HUDEP-2 (cell line): Measurements from ENCODE around the gene CAPN9.

Experiments
- DNase-seq, 76 experiments: peaks; one replicate each; lab custom pipeline; 2025; ENCODE audit not compliant: unreplicated experiment in 76 of 76; lab: John Stamatoyannopoulos, UW

Gene CAPN9

DNA sequence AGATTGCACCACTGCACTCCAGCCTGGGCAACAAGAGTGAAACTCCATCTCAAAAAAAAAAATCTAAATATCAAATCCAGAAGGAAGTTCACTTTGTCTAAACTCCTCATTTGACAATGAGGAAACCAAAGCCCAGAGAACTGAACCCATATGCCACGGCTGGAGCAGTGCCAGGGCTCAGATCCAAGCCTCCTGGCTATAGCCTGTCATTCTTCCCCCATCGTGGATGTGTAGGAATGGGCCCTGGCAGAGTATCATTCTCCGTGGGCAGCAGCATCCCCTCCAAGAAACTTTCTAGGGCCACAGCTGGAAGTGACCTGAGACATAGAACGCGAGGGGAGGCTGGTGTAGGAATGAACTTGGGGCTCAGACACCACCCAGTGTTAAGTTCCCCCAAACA lies 47.2 kb downstream of the CAPN9 start:
- DNase-seq, result no peak

DNA sequence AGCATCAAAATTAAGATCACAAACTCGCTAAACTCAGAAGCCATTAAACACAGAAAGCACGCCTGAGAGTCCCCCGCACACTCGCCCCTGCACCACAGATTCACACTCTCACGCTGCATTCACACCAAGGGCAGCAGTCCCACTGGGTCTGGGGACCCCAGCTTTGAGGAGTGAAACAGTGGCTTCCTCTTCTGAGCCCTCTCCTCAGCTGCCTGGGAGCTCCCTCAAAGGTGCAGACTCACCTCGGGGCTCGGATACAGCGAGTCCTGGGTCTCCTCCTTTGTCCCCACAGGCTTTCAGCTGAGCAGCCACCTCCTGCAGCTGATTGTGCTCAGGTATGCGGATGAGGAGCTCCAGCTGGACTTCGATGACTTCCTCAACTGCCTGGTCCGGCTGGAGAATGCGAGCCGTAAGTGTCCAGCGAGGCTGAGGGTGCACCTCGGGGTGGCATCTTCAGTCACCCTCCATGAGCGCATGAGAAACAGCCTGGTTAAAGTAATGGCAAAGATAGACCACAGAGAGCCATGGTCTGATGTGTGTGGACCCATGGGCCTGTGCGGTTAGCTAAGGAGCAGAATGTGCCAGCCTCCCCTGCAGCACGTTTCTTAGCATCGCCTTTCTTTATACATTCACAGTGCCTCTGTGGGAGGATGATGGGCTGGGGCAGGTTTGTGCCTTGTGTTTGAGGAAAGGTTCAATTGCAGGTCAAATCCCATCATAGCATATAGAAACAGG lies 47.9 kb downstream of the CAPN9 start:
- DNase-seq, result no peak

DNA sequence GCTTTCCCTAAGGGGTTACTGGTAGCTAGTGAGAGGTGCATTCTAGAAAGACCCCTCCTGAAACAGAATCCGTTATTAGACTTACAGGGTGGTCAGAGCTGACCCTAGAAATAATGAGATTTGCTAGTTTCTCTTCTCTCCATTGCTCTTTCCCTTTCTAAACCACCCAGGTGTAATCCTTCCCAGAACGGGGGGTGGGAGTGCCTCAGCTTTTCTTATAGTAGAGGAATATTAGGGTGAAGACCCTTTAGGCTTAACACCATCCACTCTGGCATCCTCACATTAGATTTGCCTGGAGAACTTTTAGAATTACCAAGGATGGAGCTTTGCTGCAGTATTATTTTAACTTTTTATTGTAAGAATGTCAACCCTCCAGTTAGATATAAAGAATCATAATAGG lies 49.4 kb downstream of the CAPN9 start:
- DNase-seq, result no peak

GRCh38 chr1:230797376-230797920 lies 50.3 kb downstream of the CAPN9 start:
- DNase-seq, result no peak

GRCh38 chr1:230797942-230798365 lies 50.8 kb downstream of the CAPN9 start:
- peak in 50 of 76 experiments; percentile 2 to 68 (median 31) for DNase-seq

DNA sequence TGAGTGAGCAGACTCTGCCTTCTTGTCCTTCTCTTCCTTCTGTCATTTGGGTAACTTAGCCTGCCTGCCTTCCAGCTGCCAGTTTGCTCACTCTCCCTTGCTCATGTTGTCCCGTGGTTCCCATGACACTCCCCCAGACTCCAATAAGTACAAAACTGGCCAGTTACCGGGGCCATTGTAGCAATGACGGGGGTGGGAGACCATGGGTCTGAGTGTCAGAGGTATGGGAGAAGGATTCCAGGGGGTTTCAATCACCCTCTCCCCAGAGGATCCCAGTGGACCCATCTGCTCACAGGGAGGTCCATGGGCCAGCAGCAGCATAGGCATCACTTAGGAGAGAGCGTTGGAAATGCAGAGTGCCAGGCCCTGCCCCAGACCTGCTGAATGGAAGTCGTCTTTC lies 51.3 kb downstream of the CAPN9 start:
- DNase-seq, result no peak

DNA sequence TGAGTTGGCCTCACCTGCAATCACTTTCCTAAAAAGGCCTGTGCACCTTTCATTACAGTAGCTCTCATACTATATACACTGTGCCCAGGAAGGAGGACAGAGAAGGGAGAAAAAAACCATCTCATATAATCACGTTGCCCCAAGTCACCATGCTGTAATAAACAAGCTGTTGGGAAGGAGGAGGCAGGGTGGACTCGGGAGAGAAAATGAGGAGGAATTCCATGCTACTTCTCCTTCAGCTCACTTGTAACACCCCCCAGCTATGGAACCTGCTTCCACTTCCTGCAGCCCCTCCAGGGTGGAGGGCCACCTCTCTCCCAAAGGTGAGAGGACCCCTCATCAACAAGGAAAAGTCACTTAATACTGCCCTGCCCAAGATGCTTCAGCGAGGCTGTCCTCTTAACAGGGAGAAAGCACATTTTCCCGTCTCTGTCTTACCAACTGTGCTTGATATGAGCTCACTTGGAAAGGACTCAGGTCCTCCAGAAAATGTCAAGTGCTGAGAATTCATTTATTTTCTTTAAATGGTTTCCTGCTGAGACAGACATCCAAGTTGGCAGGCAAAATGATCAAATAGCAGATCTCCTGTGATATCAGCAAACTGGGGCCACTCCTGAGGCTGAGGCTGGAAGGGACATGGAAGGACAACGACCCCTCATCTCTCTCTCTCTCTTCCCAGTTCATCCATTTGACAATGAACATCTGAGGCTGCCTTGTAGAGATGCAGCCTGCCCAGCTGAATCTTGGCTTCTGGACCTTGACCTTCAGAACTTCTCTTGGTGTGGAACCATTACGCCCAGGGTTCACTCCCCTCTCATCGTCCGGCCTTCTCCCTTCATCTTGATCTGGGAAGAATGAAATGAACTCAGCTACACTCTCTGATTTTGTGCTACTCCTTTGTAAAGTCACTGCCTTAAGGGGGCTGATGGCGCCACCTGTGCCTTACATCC lies 54.0 kb downstream of the CAPN9 start:
- no peak for DNase-seq

DNA sequence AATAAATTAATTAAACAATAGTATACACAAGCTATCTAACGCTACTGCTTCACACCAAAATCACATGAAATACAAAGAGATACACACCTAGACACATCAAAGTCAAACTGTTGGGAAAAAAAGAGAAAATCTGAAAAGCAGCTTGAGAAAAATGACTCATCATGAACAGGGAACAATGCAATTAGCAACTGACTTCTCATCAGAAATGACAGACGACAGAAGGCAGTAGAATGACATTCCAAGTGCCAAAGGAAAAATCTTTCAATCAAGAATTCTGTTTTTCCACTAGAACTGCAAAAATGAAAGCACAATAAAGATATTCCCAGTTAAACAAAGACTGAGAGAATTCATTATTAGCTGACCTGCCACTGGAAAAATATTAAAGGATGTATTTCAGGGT lies 57.2 kb downstream of the CAPN9 start:
- DNase-seq, result no peak

GRCh38 chr1:230806552-230806951 lies 59.4 kb downstream of the CAPN9 start:
- no peak for DNase-seq

DNA sequence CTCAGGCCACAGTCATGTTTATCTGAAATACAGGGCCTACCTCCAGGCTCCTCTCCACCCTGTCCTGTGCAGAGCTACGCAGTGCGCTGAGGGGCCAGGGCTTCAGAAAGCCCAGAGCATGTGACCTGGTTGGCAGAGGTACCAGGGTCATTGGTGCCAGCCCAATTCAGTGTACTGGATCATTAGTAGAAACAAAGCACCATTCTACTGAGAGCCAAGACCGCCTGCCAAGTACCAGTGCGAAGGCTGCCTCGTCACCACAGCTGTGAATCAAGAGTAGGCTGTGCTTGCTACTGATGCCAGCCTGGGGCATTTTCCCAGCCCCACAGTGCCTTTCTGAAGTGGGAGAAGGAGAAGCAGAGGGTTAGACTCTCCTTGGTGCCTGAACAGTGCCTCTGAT lies 59.8 kb downstream of the CAPN9 start:
- DNase-seq, result no peak

DNA sequence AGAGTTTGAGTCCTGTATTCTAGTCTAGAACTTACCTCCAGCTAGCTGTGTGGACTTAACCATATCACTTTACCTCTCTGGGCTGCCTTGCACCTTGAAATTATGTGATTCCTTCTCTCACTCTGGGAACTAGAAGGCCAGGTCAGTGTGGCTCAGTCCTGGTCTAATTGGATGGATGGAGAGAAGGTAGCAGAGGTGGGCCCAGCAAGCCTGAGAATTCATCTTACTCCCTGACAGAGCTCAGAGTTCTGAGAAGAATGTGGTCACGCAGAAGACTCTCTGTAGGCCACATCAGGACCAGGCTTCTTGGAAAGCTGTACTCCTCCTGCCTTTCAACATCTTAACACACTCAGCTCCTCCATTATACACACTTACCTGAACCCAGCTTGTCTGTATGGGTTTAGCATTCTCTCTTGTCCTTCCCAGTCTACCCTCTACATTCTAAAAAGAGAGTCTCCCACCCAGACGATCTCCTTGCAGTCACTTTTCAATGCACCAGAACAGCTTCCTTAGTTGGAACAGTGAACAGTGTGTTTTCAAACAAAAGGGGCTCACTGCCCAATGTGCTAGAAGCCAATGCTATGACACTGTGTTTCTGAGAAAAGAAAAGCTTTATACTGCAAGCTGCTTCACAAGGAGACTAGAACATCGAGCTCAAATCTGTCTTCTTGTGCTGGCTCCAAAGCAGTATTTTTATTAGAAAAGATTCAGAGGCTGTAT lies 60.5 kb downstream of the CAPN9 start:
- DNase-seq, result no peak

DNA sequence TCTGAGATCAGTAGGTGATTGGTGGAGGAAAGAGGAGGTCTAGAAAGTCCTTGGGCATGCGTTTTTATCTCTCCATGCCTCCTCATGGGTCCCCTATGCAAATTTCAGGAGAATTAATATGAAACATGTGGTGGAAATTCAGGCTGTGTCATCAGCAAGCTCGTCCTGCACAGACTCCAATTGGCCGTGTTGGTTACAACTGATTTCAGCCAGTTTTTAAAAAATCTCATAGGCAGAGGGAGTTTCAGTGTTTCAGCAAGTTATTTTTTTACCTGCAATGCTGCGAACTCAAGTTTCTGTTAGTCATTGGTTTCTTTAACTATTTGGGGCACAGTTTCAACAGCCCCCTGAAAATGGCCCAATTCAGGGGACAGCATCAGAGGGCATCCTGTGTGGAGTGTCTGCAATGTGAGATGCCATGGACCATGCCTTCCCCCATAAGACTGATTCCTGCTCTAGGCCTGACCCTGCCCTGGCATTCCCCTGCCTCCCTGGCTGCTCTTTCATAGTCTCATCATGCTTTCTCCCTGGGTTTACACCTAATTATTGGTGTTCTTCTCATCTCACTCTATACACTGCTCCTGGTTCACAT lies 61.2 kb downstream of the CAPN9 start:
- no peak for DNase-seq

DNA sequence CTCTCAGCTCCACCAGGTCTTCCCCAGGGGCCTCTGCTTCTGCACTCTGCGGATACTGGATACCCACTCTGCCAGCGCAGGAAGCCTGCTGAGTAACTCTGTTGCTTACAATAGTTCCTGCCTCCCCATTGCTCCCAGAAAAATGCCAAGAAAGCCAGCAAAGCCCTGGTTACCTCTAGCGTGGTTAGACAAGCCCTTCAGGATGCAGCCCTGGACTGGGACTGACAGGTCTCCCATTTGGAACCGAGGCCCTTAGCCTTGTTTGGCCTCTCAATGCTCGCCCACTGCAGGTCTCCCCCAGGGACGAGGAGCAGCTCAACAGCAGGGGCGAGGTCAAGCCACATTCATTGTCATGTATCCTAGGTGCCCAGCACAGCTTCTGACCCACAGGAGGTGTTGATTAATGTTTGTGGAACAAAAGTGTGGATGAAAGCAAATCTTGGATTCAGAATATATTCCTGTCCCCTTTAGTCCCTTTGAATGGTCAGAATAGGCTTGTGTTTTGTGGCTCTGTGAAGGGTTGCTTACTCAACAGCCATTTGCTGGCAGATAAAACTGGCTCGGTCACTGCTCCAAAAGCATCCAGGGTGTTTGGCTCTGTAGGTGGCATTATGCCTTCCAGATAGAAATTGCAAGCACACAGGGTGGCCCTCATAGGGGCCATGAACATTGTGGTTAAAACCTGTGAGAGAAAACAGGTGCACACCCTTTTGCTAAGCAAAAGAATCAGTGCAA lies 62.2 kb downstream of the CAPN9 start:
- DNase-seq, result no peak

DNA sequence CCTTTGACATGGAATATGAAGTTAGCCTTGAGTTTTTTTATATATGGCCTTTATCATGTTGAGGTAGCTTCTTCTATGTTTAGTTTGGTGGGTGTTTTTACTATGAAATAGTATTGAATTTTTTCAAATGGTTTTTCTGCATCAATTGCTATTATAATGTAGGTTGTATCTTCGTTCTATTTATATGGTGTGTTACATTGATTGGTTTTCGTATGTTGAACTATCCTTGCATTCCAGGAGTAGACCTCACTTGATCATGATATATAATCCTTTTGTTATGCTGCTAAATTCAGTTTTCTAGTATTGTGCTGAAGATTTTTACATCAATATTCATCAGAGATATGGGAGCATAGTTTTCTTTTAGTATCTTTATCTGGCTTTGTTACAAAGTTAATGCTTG lies 65.4 kb downstream of the CAPN9 start:
- no peak for DNase-seq

DNA sequence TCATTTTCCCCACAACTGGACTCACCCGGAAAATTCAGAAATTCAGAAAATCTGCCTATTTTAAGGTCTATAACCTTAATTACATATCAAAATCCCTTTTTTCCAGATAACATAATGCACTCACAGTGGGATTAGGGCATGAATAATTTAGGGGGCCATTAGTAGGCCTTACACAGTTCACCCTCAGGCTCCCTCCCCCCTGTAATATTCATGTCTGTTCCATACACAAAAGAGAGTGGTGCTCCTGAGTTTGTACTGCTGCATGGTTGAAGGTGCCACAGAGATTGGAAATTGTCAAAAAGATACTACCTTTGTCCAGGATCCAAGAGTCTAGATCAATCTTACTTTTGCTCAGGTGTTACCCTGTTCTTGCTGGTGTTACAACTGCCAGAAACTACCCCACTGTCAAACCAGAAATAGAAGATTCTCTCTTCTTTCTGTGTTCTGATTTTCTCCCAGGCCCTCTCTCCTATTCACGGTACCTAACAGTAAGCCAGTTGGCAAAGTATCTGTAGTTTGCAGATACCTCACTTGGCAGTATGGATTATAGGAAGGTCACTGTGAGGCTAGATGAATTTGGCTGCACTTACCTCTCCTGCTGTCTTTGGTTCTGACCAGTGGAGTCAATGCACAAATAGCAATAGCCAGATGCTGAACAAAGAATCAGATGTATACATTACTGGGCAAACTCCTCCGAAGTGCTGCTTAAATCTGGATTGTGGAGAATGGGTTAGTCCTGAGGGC lies 67.9 kb downstream of the CAPN9 start:
- DNase-seq, result no peak

DNA sequence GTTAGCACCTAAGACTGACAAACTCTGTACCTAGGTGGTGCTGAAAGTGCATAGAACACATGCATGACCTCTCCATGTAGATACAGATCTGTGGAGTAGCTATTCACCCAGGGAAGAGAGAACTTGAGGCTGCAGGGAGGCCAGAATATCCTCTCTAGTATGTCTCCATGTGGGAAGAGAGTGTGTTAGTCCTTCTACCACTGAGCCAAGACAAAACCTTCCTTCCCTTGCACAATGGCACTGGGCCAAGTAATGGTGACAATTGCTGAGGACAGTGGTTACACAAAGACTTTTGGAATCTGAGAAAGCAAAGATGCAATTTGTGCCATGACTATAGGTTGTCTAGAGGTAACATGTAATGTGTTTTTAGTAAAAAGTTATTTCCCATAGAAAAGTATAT lies 68.8 kb downstream of the CAPN9 start:
- no peak for DNase-seq

DNA sequence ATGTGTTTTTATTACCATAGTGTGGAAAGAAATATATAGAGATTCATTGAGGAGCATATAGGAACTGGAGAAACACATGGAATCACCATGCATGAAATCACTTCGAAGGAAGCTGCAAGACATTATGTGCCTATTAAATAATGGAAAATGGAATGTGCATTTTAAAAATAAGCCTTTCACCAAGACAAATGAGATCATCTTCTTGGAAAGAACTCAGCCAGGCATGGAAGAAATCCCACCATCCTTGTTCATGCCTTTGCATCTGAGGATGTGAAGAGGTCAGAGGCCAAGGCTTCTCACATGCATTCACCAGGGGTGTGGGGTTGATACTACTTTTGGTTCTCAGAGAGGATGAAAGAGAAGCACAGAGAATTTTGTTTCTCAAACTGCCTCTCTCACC lies 71.2 kb downstream of the CAPN9 start:
- DNase-seq, result no peak

GRCh38 chr1:230818901-230819300 lies 71.7 kb downstream of the CAPN9 start:
- no peak for DNase-seq

DNA sequence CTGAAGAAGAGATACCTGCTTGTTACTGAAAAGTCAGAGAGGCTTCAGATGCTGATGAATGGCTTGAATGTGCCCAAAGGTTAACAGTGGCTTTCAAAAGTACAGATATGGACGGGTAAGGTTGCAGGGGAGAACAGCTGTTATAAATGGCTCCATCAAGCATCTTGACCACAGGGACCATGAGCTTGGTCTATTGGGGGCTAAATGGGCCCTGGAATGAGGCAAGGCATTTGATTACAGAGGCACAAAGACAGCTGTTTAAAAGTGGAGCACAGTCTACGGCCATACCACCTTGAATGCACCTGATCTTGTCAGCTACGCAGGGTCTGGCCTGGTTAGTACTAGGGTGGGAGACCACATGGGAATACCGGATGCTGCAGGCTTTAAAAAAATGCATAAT lies 72.8 kb downstream of the CAPN9 start:
- no peak for DNase-seq
